ENCODE results near the gene SRGAP3.

DNA sequence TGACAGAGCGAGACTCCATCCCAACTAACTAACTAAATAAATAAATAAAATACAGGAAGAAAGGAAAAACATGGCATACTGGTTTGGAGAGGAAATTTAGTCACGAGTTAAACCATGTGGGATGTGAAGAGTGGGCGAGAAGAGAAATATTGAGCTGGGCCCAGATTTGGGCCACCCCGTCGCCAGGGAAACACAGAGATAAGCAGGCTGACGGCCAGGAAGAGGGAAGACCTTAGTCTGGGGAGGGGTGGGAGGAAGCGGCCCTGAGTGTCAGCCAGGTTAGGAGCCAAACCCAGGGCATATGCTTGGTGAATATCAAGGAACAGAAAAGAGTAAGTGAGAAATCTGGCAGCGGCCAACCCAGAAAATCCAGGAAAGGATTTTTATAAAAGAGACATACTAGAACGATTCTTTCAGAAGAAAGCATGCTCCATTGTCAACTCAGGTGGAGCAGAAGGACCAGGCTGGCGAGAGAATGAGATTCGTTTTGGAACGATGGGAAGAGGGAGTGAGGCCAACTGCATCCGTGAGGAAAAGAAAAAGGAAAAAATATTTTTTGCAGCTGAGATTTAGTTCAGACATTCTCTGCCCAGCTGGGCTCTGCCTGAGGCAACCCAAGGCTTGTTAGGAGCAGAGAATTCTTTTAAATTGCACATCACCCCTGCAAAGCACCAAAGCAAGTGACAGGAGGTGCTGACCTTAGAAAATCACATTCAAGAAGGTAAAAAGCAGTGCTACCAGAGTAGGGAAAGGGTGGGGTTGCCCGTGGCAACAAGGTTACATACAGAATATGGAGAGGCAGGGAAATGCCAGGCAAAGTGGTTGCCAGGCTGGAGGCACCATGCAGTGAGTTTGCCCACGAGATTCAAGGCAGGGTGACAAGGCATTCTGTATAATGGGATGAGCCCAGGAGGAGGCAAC lies 226.9 kb downstream of the SRGAP3 start:
- TF ChIP-seq, protein P1, sequence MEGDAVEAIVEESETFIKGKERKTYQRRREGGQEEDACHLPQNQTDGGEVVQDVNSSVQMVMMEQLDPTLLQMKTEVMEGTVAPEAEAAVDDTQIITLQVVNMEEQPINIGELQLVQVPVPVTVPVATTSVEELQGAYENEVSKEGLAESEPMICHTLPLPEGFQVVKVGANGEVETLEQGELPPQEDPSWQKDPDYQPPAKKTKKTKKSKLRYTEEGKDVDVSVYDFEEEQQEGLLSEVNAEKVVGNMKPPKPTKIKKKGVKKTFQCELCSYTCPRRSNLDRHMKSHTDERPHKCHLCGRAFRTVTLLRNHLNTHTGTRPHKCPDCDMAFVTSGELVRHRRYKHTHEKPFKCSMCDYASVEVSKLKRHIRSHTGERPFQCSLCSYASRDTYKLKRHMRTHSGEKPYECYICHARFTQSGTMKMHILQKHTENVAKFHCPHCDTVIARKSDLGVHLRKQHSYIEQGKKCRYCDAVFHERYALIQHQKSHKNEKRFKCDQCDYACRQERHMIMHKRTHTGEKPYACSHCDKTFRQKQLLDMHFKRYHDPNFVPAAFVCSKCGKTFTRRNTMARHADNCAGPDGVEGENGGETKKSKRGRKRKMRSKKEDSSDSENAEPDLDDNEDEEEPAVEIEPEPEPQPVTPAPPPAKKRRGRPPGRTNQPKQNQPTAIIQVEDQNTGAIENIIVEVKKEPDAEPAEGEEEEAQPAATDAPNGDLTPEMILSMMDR (conservative IDR thresholded peaks at IDR 0.05 in 1 of 2, IDR thresholded peaks at IDR 0.05 in 1 of 2; ENCODE audit: low read depth in 1 of 2, low read length in 2 of 2): no peak
- TF ChIP-seq EZH2 (IDR thresholded peaks at IDR 0.05; ENCODE audit: low read length, missing control alignments): no peak
